GM21528 (cell line): ENCODE measurements around the gene DBNDD1.
"Not testable (repeated sequence)": the region's sequence is repeated elsewhere in the genome, so short reads cannot be mapped to it uniquely, and the experiment has no call there.

ENCODE experiments used
- ATAC-seq: cut with Tn5 transposase; IDR thresholded peaks from one replicate; pipeline ENCODE4 v1.9.1; 2021; ENCODE audit warnings: mild to moderate bottlenecking, moderate library complexity; ENCODE audit not compliant: unreplicated experiment, low FRiP score

Gene DBNDD1

GRCh38 chr16:89967436-89967835 is 51.8 kb downstream of the DBNDD1 start:
- ATAC-seq, result not testable (repeated sequence)

- no peak for ATAC-seq
Observed at GRCh38 chr16:89966756-89967155, 52.5 kb downstream of the DBNDD1 start.

- ATAC-seq, result no peak
Observed at GRCh38 chr16:89965447-89966225, 53.6 kb downstream of the DBNDD1 start.

- ATAC-seq, result no peak
Observed at GRCh38 chr16:89964201-89964600, 55.1 kb downstream of the DBNDD1 start.

- no peak for ATAC-seq
Observed at GRCh38 chr16:89962754-89963498, 56.3 kb downstream of the DBNDD1 start.

- no peak for ATAC-seq
Observed at GRCh38 chr16:89961920-89962319, 57.3 kb downstream of the DBNDD1 start.

GRCh38 chr16:89960966-89961365 is 58.3 kb downstream of the DBNDD1 start:
- no peak for ATAC-seq

- no peak for ATAC-seq
Observed at GRCh38 chr16:89958596-89958995, 60.7 kb downstream of the DBNDD1 start.

- no peak for ATAC-seq
Observed at GRCh38 chr16:89958068-89958467, 61.2 kb downstream of the DBNDD1 start.

GRCh38 chr16:89957216-89957785 is 62.0 kb downstream of the DBNDD1 start:
- no peak for ATAC-seq

GRCh38 chr16:89956505-89957215 is 62.6 kb downstream of the DBNDD1 start:
- ATAC-seq, result no peak

GRCh38 chr16:89955001-89955685 is 64.1 kb downstream of the DBNDD1 start:
- ATAC-seq, result no peak
